Inferior parietal cortex (tissue), 1 donor: ENCODE measurements around the gene CWF19L2.

ENCODE experiments used
- DNase-seq: peaks from one replicate; pipeline ENCODE4 v3.0.0-alpha.2; 2016; ENCODE audit errors: extremely low spot score

The CWF19L2 gene

GRCh38 chr11:107301878-107302277 lies 155.7 kb downstream of the CWF19L2 start:
- no peak for DNase-seq

GRCh38 chr11:107293677-107294344 lies 163.8 kb downstream of the CWF19L2 start:
- DNase-seq = no peak

- DNase-seq = no peak
Measured at GRCh38 chr11:107282195-107282594, 175.4 kb downstream of the CWF19L2 start.
